Vagina (tissue), 2 donors: ENCODE data around the gene UBR2.

Experiments used
- POLR2A ChIP-seq, 2 donors: fragments of 450-650 bp; IDR thresholded peaks; one replicate each; pipeline ENCODE4 v1.6.1; 2017; ENCODE audit warnings: antibody characterized with exemption in 2 of 2, mild to moderate bottlenecking in 2 of 2, moderate library complexity in 2 of 2
- POLR2AphosphoS5 ChIP-seq, 2 donors: sonication (generic); formaldehyde crosslinking; IDR thresholded peaks; one replicate each; pipeline ENCODE4 v1.9.0; 2017; ENCODE audit warnings: antibody characterized with exemption in 2 of 2, mild to moderate bottlenecking in 2 of 2, low read depth in 1 of 2; ENCODE audit not compliant: insufficient read depth in 1 of 2
- TF ChIP-seq, protein P1 (sequence below), 3 experiments: fragments of 450-650 bp in 2 of 3; fragments of 200-600 bp in 1 of 3; sonication (generic) in 1 of 3; IDR thresholded peaks; one replicate each; pipeline ENCODE4 v1.5.1; 2017 to 2019; ENCODE audit warnings: antibody characterized with exemption in 3 of 3, mild to moderate bottlenecking in 2 of 3, moderate library complexity in 2 of 3

DNA sequence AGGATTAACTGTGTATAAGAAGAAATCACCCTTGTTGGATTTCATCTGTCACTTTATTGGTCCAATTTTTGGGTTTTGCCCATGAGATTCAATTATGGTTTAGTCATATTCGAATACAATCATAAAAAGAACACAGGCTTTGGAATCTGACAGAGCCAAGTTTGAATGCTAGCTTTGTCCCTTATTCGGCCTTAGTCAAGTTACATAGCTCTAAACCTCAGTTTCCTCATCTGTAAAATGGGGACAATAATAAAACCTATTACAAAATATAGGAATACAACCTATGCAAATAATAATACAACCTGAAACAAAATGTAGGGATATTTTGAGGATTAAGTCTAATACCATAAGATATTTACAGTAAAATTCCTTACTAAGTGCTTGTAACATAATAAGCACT is 100.9 kb downstream of the UBR2 start:
- no peak for TF ChIP-seq POLR2A (IDR thresholded peaks at IDR 0.05)
- TF ChIP-seq, protein P1, sequence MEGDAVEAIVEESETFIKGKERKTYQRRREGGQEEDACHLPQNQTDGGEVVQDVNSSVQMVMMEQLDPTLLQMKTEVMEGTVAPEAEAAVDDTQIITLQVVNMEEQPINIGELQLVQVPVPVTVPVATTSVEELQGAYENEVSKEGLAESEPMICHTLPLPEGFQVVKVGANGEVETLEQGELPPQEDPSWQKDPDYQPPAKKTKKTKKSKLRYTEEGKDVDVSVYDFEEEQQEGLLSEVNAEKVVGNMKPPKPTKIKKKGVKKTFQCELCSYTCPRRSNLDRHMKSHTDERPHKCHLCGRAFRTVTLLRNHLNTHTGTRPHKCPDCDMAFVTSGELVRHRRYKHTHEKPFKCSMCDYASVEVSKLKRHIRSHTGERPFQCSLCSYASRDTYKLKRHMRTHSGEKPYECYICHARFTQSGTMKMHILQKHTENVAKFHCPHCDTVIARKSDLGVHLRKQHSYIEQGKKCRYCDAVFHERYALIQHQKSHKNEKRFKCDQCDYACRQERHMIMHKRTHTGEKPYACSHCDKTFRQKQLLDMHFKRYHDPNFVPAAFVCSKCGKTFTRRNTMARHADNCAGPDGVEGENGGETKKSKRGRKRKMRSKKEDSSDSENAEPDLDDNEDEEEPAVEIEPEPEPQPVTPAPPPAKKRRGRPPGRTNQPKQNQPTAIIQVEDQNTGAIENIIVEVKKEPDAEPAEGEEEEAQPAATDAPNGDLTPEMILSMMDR (IDR thresholded peaks at IDR 0.05), result no peak
- no peak for TF ChIP-seq POLR2AphosphoS5 (IDR thresholded peaks at IDR 0.05; ENCODE audit: insufficient read depth in 1 of 2, low read depth in 1 of 2)
